Fibroblast of upper back skin (primary cell): ENCODE data around the gene CARD14.
"Not testable (repeated sequence)": the region's sequence is repeated elsewhere in the genome, so short reads cannot be mapped to it uniquely, and the experiment has no call there.

Experiments
- DNase-seq: peaks from one replicate; pipeline ENCODE4 v3.0.0-alpha.2; 2013

Gene CARD14

GRCh38 chr17:80151333-80151732 is 18.5 kb upstream of the CARD14 start:
- DNase-seq: peak; percentile 62

GRCh38 chr17:80152081-80152702 is 17.6 kb upstream of the CARD14 start:
- peak; percentile 48 for DNase-seq

GRCh38 chr17:80153004-80153403 is 16.8 kb upstream of the CARD14 start:
- no peak for DNase-seq

- DNase-seq: no peak
Observed at GRCh38 chr17:80154166-80154565, 15.7 kb upstream of the CARD14 start.

GRCh38 chr17:80155600-80155999 is 14.2 kb upstream of the CARD14 start:
- not testable (repeated sequence) for DNase-seq

GRCh38 chr17:80158846-80159245 is 11.0 kb upstream of the CARD14 start:
- DNase-seq: no peak

GRCh38 chr17:80160536-80160935 is 9.3 kb upstream of the CARD14 start:
- DNase-seq: no peak

GRCh38 chr17:80163336-80163735 is 6.5 kb upstream of the CARD14 start:
- no peak for DNase-seq

- no peak for DNase-seq
Observed at GRCh38 chr17:80164185-80164584, 5.6 kb upstream of the CARD14 start.

GRCh38 chr17:80166446-80166845 is 3.4 kb upstream of the CARD14 start:
- no peak for DNase-seq

- no peak for DNase-seq
Observed at GRCh38 chr17:80168371-80168770, 1.5 kb upstream of the CARD14 start.

- no peak for DNase-seq
Observed at GRCh38 chr17:80169107-80169506, 723 bp upstream of the CARD14 start.

- DNase-seq: no peak
Observed at GRCh38 chr17:80171681-80172080, 1.9 kb downstream of the CARD14 start.

GRCh38 chr17:80173126-80173525 is 3.3 kb downstream of the CARD14 start:
- DNase-seq: no peak

- DNase-seq: no peak
Observed at GRCh38 chr17:80173916-80174315, 4.1 kb downstream of the CARD14 start.

- DNase-seq: no peak
Observed at GRCh38 chr17:80176757-80177156, 6.9 kb downstream of the CARD14 start.

- DNase-seq: no peak
Observed at GRCh38 chr17:80177986-80178595, 8.3 kb downstream of the CARD14 start.

- DNase-seq: no peak
Observed at GRCh38 chr17:80180192-80180591, 10.4 kb downstream of the CARD14 start.

- no peak for DNase-seq
Observed at GRCh38 chr17:80181431-80181830, 11.6 kb downstream of the CARD14 start.

GRCh38 chr17:80182118-80182844 is 12.5 kb downstream of the CARD14 start:
- no peak for DNase-seq

GRCh38 chr17:80182845-80183223 is 13.0 kb downstream of the CARD14 start:
- no peak for DNase-seq

GRCh38 chr17:80183581-80184422 is 14.0 kb downstream of the CARD14 start:
- no peak for DNase-seq

GRCh38 chr17:80184423-80184714 is 14.5 kb downstream of the CARD14 start:
- no peak for DNase-seq

- DNase-seq: no peak
Observed at GRCh38 chr17:80185968-80186367, 16.1 kb downstream of the CARD14 start.
